GM21381 (cell line): Measurements from ENCODE around the gene GPANK1.
A peak's percentile ranks its signal among the peaks of the same experiment; 100 is the strongest.

ENCODE experiments used
- ATAC-seq: cut with Tn5 transposase; IDR thresholded peaks from one replicate; pipeline ENCODE4 v1.9.1; 2021; ENCODE audit warnings: mild to moderate bottlenecking, moderate library complexity; ENCODE audit not compliant: unreplicated experiment

The GPANK1 gene

DNA sequence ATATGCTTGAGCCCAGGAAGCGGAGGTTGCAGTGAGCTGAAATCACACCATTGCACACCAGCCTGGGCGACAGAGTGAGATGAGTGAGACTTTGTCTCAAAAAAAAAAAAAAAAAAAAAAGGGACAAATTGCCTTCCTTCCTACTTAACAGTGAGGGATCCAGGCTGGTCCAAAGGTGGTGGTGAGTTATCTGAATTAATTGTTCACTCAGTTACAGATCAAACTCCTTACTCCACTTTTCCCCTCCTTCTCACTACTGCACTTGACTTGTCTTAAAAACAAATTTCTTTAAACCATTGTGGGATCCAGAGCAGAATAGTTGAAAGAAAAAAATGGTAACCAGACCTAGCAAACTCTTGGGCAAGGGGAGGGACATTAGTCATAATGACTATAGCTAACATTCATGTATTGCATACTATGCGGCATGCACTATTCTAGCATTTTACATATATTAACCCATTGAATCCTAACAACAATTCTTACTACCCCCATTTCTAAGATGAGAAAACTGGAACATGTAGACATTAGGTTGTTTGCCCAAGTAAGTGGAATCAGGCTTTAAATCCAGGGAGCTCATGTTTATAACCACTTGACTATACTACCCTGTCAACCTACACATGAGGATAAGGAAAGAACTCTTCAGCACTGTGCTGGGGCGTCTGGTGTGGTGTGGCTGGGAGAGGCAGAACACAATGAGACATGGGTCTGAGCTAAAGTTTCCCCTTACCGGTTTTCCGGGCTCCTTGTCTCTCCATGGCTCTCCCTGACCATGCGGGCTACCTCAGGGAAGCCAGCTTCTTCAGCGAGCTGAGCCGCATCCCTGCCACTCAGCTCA lies 1.5 kb downstream of the GPANK1 start:
- ATAC-seq: no peak

DNA sequence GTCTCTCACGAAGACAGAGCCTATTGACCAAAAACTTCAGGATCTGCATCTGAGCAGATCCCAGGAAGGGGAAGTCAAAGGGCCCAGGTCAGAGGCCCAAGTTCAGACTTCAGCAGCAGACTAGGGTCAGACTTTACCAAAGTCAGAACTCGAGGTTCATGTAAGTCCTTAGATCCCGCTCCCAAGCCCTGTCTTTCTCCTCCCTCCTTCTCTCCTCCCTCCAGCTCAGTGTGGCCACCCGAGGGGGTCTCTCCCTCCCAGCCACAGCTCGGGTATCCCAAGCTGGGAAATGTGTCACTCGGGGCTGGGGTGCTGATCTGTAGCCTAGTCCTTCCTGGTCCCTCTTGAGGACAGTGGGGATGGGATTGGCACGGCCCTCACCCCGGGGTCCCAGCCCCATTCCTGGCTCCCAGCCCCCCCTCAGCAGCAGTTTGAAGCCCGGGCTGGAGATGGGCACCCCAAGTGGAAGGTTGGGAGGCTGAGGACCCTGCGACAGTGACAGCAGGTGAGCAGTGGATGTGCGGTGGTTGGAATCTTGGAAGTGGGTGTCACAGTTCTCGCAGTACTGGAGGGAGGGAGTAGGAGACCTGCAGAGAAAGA lies 2.6 kb downstream of the GPANK1 start:
- no peak for ATAC-seq

DNA sequence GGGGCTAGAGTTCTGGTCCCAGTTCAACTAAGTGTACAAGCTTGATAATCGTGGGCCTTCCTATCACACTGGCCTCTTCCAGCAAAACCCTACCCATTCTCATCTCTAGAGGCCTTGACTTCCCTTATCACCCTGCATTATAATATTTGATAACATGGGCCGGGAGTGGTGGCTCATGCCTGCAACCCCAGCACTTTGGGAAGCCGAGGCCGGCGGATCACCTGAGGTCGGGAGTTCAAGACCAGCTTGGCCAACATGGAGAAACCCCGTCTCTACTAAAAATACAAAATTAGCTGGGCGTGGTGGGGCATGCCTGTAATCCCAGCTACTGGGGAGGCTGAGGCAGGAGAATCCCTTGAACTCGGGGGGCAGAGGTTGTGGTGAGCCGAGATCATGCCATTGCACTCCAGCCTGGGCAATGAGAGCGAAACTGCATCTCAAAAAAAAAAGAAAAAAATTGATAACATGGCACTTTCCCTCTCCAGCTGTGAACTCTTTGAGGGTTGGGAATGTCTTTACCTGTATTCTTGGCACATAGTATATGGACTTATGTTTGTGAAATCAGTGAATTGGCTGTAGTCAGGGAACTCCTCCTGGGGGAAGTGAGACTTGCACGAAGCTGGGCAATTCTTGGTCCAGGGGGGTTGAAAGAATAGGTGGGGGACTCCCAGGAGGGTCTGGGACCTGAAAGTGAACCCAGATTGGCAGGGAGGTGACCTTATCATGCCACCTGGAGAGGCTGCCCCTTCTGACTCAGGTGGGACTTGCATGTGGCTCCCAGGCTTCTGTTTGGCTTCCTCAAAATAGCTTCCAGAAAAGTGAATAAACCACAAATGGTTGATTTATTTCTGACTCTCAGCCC lies 3.3 kb downstream of the GPANK1 start:
- no peak for ATAC-seq

DNA sequence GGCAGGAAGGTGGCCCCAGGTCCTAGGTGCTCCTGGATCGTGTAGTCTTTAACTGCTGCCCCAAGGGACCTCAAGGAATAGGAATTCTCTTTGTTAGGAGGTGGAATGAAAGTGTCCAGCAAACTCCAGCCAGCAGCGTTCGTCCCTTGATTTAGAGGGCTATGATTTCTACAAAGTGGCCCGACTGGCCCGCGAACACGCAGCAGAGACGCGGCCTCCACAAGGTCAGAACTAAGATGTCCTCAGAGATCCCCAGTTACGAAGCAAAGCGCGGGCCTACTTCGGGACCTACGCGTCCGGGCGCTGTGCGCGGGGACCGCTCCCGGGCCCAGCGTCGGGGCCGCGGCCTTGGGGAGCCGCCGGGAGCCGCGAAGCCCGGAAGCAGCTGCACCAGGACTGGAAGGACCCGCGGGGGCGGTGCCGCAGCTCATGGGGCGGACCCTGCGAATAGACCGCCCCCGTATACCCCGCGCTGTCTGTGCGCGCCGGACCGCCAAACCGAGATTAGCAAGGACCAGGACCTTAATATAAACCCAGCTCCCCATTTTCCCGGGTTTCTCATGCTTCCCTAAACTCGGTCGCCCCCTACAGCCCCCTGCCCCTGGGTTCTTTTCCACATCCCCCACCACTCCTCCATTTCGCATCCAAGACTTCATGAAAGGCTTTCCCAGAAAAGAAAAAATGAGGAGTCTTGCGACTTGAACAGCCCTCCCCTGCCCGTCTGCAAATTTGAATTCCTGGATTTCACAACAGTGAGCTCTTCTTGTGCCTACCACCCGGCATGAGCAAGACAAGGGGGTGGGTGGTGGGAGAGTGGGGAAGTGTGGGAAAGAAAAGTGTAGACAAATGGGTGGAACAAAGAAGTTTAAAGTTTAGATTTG lies 4.2 kb downstream of the GPANK1 start, which contains the start of gene C6orf47:
Gene C6orf47 (minus strand): TSS at position 398 of the 881 bp plus-strand sequence. CDS start 831 bp downstream, outside the sequence.
- ATAC-seq: peak; percentile 43

DNA sequence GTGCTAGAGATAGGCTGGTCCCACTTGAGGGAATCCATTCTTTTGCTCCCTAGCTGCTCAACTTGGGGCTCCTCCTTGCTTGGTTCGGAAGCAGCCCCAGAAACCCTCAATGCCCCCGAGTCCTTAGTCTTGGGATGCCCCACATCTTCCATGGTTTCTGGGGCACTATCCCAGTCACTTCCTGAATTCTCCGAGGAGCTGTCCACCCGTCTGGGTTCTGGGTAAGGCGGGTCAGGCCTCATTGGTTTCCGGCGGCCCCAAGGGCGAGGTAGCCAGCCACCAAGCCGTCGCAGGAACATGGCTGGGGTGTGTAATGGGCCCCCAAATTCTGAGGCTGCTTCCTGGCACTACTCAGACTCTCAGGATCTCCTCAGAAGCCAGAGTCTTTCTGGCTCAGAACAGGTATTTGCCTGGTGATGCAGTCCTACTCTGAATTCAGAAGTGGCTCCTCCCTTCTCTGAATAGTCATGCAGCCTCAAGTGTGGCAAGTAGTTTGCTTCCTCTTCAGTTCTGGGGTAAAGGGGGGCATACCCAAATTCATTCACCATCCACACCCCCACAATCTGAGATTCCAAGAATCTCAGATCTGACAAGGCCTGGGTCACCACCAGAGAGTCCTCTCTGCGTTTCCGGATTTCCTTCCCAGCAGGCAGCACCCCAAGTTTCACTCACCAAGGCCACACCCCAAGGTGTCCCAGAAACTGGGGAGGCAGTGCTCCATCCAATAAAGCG lies 5.0 kb downstream of the GPANK1 start:
- no peak for ATAC-seq

DNA sequence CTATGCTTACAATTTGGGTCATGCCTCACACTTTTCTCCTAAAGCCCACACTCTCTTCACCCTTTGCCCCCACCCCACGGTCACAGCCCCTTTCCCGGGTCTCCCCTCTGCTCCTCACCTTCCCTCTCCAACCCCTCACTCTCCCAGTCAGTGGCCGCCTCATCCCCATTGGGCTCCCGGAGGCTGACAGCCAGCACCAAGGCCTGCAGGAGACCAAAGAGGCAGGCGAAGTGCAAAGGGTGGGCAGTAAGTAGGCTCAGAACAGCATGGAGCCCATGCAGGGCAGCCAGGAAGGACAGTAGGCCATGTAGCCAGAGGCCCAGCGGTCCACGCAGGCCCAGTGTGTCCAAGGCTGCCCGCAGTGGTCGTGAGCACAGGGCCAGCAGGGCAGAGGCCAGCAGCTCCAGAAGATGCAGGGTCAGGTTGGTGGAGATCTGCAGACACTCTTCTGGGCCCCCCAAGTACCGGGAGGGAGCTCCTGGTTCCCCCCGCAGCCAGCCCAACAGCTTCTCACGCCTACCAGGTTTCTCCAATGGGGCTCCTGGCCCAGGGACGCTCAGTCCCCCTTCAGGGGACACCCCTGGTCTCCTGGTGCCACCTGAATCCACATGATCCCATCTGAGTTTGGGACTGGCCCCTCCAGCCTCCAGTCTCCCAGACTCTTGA lies 5.7 kb downstream of the GPANK1 start:
- ATAC-seq: no peak

DNA sequence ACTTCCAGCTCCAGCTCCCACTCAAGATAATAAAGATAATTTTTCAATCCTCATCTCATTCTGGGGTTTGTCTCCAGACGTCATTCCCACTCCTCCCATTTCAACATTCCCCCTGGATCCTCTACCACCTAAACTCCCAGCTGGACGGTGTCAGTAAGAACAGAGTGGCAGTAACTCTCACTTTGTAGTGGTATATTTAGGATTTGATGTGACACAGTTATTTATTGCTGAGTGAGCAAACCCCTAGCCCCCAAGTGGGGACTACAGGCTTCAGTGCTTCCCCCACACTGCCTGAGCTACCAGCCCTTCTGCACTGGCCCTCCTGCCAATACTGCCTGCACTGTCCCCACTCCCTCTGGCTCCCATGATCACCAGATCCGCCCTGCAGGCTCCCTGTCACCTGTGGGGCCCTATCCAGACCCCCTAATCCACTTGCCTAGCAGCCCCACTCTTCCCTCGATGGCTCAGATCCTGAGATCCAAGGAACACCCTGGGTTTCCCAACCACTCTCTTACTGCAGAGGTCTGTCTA lies 6.6 kb downstream of the GPANK1 start:
- ATAC-seq: no peak

DNA sequence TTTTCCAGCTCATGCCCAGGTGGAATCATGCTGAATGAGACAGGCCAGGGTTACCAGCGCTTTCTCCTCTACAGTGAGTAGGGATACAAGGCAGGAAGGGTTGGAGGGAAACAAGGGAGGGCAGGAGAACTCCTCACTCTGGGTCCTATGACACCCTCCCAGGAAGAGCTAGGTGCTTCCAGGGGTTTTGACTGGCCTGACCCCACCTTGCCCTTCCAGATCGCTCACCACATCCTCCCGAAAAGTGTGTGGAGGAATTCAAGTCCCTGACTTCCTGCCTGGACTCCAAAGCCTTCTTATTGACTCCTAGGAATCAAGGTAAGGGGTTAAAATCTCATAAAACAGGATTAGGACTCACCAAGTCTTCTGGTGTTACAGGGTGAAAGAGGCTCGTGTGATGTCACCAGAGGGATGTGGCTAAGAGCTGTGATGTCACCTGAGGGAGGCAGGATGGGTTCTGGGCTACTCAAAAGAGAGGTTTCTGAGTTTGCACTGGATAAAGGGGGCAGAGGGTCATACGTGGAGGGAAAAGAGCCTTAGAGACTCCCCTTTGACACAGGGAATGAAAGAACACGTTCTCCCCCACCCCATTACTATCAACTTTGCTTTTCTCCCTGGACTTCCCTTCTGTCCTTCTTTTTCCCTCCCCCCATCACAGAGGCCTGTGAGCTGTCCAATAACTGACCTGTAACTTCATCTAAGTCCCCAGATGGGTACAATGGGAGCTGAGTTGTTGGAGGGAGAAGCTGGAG lies 7.2 kb downstream of the GPANK1 start:
- no peak for ATAC-seq

DNA sequence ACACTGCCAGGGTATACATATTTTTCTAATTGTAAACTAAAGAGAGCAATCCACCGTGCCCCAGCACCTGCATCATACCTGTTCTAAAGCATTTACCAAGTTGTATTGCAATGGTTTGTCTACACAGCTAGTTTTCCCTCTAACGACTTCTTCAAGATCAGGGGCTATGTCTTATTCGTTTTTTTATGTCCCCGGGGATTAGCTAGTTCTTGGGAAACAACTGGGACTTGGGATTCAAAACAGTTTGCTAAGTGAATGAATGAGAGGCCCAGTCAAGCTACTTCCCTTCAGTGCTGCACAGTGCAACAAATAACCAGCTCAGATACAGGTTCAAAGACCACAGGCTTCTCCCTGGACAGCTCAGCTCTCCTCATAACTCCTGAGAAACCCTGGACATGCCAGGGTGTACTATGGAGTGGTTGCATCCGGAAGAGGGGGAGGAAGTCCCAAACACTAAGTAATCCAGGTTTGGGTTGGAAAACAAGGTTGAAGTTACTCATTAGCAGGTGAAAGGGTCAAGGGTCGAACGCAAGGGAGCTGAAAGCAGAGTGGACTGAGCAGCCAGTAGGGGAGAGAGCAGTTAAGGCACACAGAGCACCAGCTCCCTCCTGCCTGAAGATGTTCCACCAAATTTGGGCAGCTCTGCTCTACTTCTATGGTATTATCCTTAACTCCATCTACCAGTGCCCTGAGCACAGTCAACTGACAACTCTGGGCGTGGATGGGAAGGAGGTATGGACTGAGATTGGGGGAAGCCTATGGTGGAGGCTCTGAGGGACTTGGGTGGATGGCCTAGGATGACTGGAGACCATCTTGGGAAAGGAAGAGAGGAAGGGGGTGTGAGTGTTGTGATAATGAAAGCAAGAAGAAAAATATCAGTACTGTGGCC lies 9.2 kb downstream of the GPANK1 start, which contains the start of gene APOM:
Gene APOM (plus strand): TSS at position 546 of the 889 bp plus-strand sequence. CDS start 73 bp downstream, at position 619.
- ATAC-seq: no peak

DNA sequence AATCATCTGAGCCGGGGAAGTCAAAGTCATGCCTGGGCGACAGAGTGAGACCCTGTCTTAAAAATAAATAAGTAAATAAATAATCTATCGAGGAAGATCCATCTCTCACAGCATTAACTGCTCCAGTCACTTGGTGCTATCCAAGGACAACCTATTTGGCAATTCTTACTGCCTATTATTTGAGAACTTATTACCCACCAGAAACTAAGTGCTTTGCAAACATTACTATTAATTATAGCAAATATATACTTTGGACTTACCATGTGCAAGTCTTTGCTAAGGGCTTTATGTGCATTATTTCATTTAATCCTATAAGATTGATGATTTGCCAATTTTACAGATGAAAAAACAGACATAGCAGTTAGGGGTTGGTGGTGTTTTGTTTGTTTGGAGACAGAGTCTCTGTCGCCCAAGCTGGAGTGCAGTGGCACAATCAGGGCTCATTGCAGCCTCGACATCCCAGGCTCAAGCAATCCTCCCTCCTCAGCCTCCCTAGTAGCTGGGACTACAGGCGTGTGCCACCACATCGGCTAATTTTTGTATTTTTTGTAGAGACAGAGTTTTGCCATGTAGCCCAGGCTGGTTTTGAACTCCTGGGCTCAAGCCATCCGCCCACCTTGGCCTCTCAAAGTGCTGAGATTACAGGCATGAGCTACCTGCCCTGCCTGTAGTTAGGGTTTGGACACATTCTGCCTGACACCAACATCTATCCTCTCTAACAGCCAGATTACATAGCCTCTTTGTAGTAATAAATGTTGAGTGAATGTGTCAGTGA lies 10.0 kb downstream of the GPANK1 start:
- no peak for ATAC-seq

DNA sequence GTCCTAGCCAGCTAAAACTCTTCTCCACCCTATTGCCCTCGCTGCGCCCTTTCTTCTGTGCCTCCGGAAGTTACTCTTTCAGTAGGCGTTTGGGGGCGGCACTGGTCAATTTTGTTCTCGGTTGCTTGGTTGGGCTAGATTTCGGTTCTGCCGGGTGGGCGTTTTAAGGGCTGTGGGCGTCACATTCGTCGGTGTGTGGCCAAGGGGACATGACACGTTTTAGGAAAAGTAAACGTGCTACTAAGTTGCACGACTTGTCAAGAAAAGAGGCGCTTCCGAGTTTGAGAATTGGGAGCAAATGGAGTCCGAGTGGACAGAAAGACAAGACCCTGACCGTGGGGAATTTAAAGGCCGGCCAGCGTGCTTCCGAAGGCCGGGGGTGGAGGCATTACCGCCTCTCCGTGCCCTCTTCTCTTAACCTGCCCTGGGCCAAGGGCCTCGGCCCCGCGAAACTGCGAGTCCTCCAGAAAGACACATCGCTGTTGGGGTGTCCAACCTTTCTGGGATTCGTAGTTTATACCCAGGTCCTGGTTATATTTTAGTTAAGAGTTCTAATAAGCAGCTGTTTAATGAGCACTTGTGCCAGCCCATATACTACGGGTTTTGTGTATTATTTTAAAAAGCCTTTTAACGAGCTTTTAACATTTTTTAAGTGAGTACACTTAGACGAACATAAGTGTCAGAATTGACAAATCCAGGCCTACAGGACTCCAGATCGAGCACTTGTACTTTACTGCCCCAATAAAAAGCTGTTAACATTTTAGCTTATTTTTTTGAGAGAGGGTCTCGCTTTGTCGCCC lies 11.7 kb downstream of the GPANK1 start:
- peak; percentile 54 for ATAC-seq

DNA sequence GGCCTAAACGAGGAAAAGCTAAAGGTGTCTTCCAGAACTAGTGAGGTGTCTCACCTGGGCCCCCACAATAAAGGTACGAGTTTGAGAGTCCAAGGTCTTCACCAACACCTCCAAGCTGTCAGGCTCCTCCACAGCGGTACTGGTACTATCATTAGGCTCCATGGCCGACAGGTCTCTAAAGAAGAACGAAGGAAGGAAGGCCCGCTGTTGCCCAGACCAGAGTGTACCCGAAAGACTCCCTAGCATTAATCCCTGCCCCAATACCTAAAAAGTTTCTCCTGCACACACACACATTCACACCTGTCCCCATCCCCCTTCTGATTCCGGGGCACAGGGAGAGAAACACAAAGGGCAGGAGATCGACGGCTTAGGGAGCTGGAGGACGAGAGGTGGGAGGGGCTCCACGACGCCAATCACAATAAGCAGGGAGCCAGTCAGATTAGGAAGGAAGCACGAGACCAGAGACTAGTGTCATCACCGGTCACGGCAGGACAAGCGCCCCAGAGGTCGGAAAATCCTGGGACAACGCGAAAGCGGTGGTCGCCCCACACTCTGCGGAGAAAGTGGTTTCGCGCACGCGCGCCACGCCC lies 13.1 kb downstream of the GPANK1 start:
- ATAC-seq: peak; percentile 28

DNA sequence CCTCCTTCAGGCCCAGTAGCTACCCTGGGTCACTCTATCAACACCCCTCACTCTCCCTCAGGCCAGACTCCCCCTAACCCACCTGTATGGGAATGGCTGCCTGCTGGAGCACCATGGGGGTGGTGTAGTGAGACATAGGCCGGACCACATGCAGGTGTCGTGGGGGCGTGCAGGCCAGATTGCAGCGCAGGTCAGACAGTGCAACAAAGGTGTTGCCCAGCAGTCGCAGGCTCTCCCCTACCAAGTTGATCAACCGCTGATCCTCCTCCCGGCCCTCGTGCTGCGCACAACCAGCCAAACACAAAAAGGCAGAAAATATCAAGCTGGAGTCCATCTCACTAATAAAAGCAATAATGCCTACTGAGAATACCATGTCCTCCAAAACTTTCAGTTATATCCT lies 19.5 kb downstream of the GPANK1 start:
- no peak for ATAC-seq

DNA sequence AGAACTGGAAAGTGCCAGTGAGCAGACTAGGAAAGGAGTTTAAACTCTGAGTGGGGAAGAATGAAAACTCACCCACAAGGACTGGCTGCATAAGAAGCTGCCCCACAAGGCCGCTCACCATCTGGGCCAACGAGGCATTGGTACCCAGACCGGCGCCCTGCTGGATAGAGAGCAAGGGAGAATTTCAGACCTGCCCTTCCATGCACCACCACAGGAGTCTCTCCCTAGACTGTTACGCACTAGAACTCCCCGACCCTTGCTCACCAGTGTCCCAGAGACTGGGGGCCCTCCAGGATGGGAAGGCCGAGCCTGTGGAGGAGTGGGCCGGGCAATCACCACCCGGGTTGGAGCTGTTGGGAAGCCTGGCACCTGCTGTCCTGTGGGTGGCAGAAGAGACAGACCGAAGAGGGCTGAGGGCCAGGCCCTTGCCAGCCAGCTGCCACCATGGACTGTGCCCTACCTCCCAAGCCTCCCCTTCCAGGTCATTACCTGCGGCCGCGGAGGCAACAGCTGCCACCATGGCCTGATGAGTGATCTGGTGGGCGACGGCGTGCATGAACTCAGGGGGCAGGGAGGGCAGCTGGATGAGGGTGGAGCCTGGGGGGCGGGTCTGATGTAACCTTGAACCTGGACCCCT lies 20.9 kb downstream of the GPANK1 start:
- ATAC-seq: no peak
